NCI-H774 (cell line): ENCODE results near the gene CTNNA3.
"Not testable (repeated sequence)": the region's sequence is repeated elsewhere in the genome, so short reads cannot be mapped to it uniquely, and the experiment has no call there.

Source experiments
- DNase-seq: peaks from one replicate; lab custom pipeline; 2025; lab: John Stamatoyannopoulos, UW

The CTNNA3 gene

GRCh38 chr10:67506083-67506756, 189.8 kb downstream of the CTNNA3 start:
- no peak for DNase-seq

GRCh38 chr10:67492317-67493019, 203.5 kb downstream of the CTNNA3 start:
- no peak for DNase-seq

- no peak for DNase-seq
Measured at GRCh38 chr10:67487906-67488619, 207.9 kb downstream of the CTNNA3 start.

- DNase-seq, result no peak
Measured at GRCh38 chr10:67487199-67487598, 208.8 kb downstream of the CTNNA3 start.

- no peak for DNase-seq
Measured at GRCh38 chr10:67477868-67478267, 218.1 kb downstream of the CTNNA3 start.

- no peak for DNase-seq
Measured at GRCh38 chr10:67476201-67476600, 219.8 kb downstream of the CTNNA3 start.

- no peak for DNase-seq
Measured at GRCh38 chr10:67473850-67474633, 222.0 kb downstream of the CTNNA3 start.

- DNase-seq, result no peak
Measured at GRCh38 chr10:67471022-67471421, 225.0 kb downstream of the CTNNA3 start.

- DNase-seq, result no peak
Measured at GRCh38 chr10:67464278-67464677, 231.7 kb downstream of the CTNNA3 start.

GRCh38 chr10:67452892-67453291, 243.1 kb downstream of the CTNNA3 start:
- no peak for DNase-seq

- no peak for DNase-seq
Measured at GRCh38 chr10:67438605-67439304, 257.2 kb downstream of the CTNNA3 start.

- no peak for DNase-seq
Measured at GRCh38 chr10:67433276-67433675, 262.7 kb downstream of the CTNNA3 start.

- no peak for DNase-seq
Measured at GRCh38 chr10:67402620-67403019, 293.4 kb downstream of the CTNNA3 start.

- no peak for DNase-seq
Measured at GRCh38 chr10:67401711-67402110, 294.3 kb downstream of the CTNNA3 start.

- DNase-seq, result not testable (repeated sequence)
Measured at GRCh38 chr10:67386841-67387533, 309.0 kb downstream of the CTNNA3 start.

- DNase-seq, result no peak
Measured at GRCh38 chr10:67386260-67386659, 309.7 kb downstream of the CTNNA3 start.

GRCh38 chr10:67385566-67385965, 310.4 kb downstream of the CTNNA3 start:
- no peak for DNase-seq

- DNase-seq, result no peak
Measured at GRCh38 chr10:67385089-67385488, 310.9 kb downstream of the CTNNA3 start.

GRCh38 chr10:67331121-67331910, 364.7 kb downstream of the CTNNA3 start:
- no peak for DNase-seq
